ENCODE results near the gene PCDHGA6. TPM values are rescaled to one million over a fixed set of nuclear protein-coding genes. Genes with fewer than 3 reads are reported as not detected.

Gene PCDHGA6
- total RNA-seq, 4 donors from 2014 or later = 0.83 to 1.6 (median 1.6) TPM

- peak within 1 kb of the TSS; percentile 39 to 59 (median 53) for H3K27ac ChIP-seq
- ATAC-seq (no peak), DNase-seq (no peak)
- H3K36me3 ChIP-seq = no peaks in the 10 kb centered on the region
- peak in 4 of 5 experiments; percentile 34 to 65 (median 38) for TF ChIP-seq CTCF (IDR thresholded peaks at IDR 0.05 in 4 of 5, conservative IDR thresholded peaks at IDR 0.05 in 1 of 5)
- no peak for TF ChIP-seq POLR2A (IDR thresholded peaks at IDR 0.05)
- H3K27me3 ChIP-seq = peaks cover 0 to 26% (median 10%) of the 10 kb centered on the region in 3 donors
- H3K9me3 ChIP-seq = peaks cover 0 to 7% (median 3%) of the 10 kb centered on the region in 3 donors
- peak within 1 kb of the TSS; percentile 35 to 58 (median 42) for H3K4me3 ChIP-seq
- in situ Hi-C loops (cut with MboI; ENCODE audit: low sequenced_read_pairs in 4 of 4) (no loop called here), intact Hi-C loops (cut with DNase I; ENCODE audit: low total_unique reads) (no loop called here)
- H3K4me1 ChIP-seq = peaks cover 0 to 6% of the 10 kb centered on the region in 2 donors
These were observed 18.7 kb upstream of the PCDHGA6 start, which contains the start of gene PCDHGA4 for GRCh38 chr5:141354900-141355469. Gene PCDHGA4 (plus strand): TSS chr5:141355021. CDS start chr5:141355108, 87 bp downstream.

DNA sequence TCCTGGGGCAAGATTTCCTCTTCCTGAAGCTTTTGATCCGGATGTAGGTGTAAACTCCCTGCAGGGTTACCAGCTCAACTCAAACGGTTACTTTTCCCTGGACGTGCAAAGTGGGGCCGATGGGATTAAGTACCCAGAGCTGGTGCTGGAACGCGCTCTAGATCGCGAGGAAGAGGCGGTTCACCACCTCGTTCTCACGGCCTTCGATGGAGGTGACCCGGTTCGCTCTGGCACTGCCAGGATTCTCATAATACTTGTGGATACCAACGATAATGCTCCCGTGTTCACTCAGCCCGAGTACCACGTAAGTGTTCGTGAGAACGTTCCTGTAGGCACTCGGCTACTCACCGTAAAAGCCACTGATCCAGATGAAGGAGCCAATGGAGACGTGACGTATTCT is 18.1 kb upstream of the PCDHGA6 start:
- peak overlapping the region in 3 of 4 donors; percentile 35 to 58 (median 48) for H3K4me3 ChIP-seq
- in situ Hi-C loops (cut with MboI; ENCODE audit: low sequenced_read_pairs in 4 of 4) = no loop called here
- peaks cover 0 to 6% of the 10 kb centered on the region in 2 donors for H3K4me1 ChIP-seq
- no peak for TF ChIP-seq CTCF (IDR thresholded peaks at IDR 0.05 in 4 of 5, conservative IDR thresholded peaks at IDR 0.05 in 1 of 5)
- TF ChIP-seq POLR2A (IDR thresholded peaks at IDR 0.05) = no peak
- intact Hi-C loops (cut with DNase I; ENCODE audit: low total_unique reads) = no loop called here
- H3K36me3 ChIP-seq = no peaks in the 10 kb centered on the region
- no peak for ATAC-seq
- no peak overlapping the region for H3K27ac ChIP-seq
- no peak for DNase-seq
- peaks cover 0 to 12% (median 3%) of the 10 kb centered on the region in 3 donors for H3K9me3 ChIP-seq
- peaks cover 0 to 30% (median 15%) of the 10 kb centered on the region in 3 donors for H3K27me3 ChIP-seq

- ATAC-seq (no peak), DNase-seq (no peak)
- Histone ChIP-seq H3K4me1 (peaks cover 0 to 6% of the 10 kb centered on the region in 2 donors), H3K4me3 (peak overlapping the region in 1 of 4 donors; percentile 35), H3K27me3 (peaks cover 0 to 35% (median 17%) of the 10 kb centered on the region in 3 donors), H3K36me3 (no peaks in the 10 kb centered on the region), H3K27ac (no peak overlapping the region), H3K9me3 (peaks cover 0 to 16% (median 3%) of the 10 kb centered on the region in 3 donors)
- in situ Hi-C loops (cut with MboI; ENCODE audit: low sequenced_read_pairs in 4 of 4) (no loop called here), intact Hi-C loops (cut with DNase I; ENCODE audit: low total_unique reads) (no loop called here)
- no peak for TF ChIP-seq POLR2A (IDR thresholded peaks at IDR 0.05)
These were observed 17.6 kb upstream of the PCDHGA6 start for GRCh38 chr5:141356133-141356532.

GRCh38 chr5:141356950-141357349 is 16.7 kb upstream of the PCDHGA6 start:
- in situ Hi-C loops (cut with MboI; ENCODE audit: low sequenced_read_pairs in 4 of 4) (no loop called here), intact Hi-C loops (cut with DNase I; ENCODE audit: low total_unique reads) (no loop called here)
- peaks cover 0 to 6% of the 10 kb centered on the region in 2 donors for H3K4me1 ChIP-seq
- H3K36me3 ChIP-seq = no peaks in the 10 kb centered on the region
- H3K27ac ChIP-seq = no peak overlapping the region
- no peak for ATAC-seq
- H3K9me3 ChIP-seq = peaks cover 0 to 13% (median 6%) of the 10 kb centered on the region in 3 donors
- no peak for DNase-seq
- H3K4me3 ChIP-seq = peak overlapping the region in 1 of 4 donors; percentile 10
- peaks cover 0 to 35% (median 22%) of the 10 kb centered on the region in 3 donors for H3K27me3 ChIP-seq
- TF ChIP-seq CTCF (IDR thresholded peaks at IDR 0.05 in 4 of 5, conservative IDR thresholded peaks at IDR 0.05 in 1 of 5) = no peak
- no peak for TF ChIP-seq POLR2A (IDR thresholded peaks at IDR 0.05)

- Histone ChIP-seq H3K4me3 (peak within 1 kb of the TSS; percentile 41 to 57 (median 42)), H3K9me3 (peaks cover 0 to 15% (median 6%) of the 10 kb centered on the region in 3 donors), H3K4me1 (peaks cover 5 to 9% of the 10 kb centered on the region in 2 donors), H3K27ac (peak within 1 kb of the TSS; percentile 30 to 67 (median 52)), H3K27me3 (peaks cover 0 to 39% (median 35%) of the 10 kb centered on the region in 3 donors), H3K36me3 (no peaks in the 10 kb centered on the region)
- TF ChIP-seq CTCF (IDR thresholded peaks at IDR 0.05 in 4 of 5, conservative IDR thresholded peaks at IDR 0.05 in 1 of 5) (peak; percentile 26 to 48 (median 34)), POLR2A (IDR thresholded peaks at IDR 0.05) (no peak)
- in situ Hi-C loops (cut with MboI; ENCODE audit: low sequenced_read_pairs in 4 of 4) (no loop called here), intact Hi-C loops (cut with DNase I; ENCODE audit: low total_unique reads) (loop anchor here (1.0 kb wide), 1 partner anchor 200 kb away; no protein-coding TSS in a partner anchor)
- ATAC-seq (peak; percentile 30 to 71), DNase-seq (no peak)
These were observed 13.8 kb upstream of the PCDHGA6 start, which contains the start of gene PCDHGB2 for GRCh38 chr5:141359790-141360426. Gene PCDHGB2 (plus strand): TSS chr5:141359994. CDS start chr5:141360136, 142 bp downstream.
